Adipocyte (in vitro differentiated cells): Measurements from ENCODE around the gene CHMP1B.
"Not testable (repeated sequence)": the region's sequence is repeated elsewhere in the genome, so short reads cannot be mapped to it uniquely, and the experiment has no call there.

Source experiments
- DNase-seq: peaks from one replicate; pipeline ENCODE4 v3.0.0-alpha.2; 2015; ENCODE audit warnings: low read depth
- H3K27me3 ChIP-seq: replicated peaks from 2 replicates; pipeline ENCODE4 v1.7.0; 2013; ENCODE audit warnings: mild to moderate bottlenecking, low read length, moderate library complexity; ENCODE audit not compliant: control insufficient read depth, insufficient read depth
- H3K36me3 ChIP-seq: 2 replicates; pipeline ENCODE4 v1.7.0; 2013; ENCODE audit warnings: low read length, mild to moderate bottlenecking, moderate library complexity; ENCODE audit not compliant: control insufficient read depth, insufficient read depth, severe bottlenecking
- H3K4me1 ChIP-seq: 2 replicates; pipeline ENCODE4 v1.7.0; 2013; ENCODE audit warnings: mild to moderate bottlenecking, low read length, moderate library complexity; ENCODE audit not compliant: control insufficient read depth, insufficient read depth
- H3K4me3 ChIP-seq: 2 replicates; pipeline ENCODE4 v1.7.0; 2013; ENCODE audit warnings: mild to moderate bottlenecking, low read length, moderate library complexity
- H3K9ac ChIP-seq: 2 replicates; pipeline ENCODE4 v1.7.0; 2013; ENCODE audit warnings: mild to moderate bottlenecking, low read length, moderate library complexity
- H3K9me3 ChIP-seq: 2 replicates; pipeline ENCODE4 v1.7.0; 2013; ENCODE audit warnings: mild to moderate bottlenecking, low read length, moderate library complexity; ENCODE audit not compliant: control insufficient read depth

The CHMP1B gene

GRCh38 chr18:11842562-11842961 is 8.7 kb upstream of the CHMP1B start:
- no peaks in the 10 kb centered on the region for H3K27me3 ChIP-seq
- no peaks in the 10 kb centered on the region for H3K4me1 ChIP-seq
- H3K9ac ChIP-seq, result no peak overlapping the region
- no peak for DNase-seq
- H3K4me3 ChIP-seq, result no peak overlapping the region
- no peaks in the 10 kb centered on the region for H3K36me3 ChIP-seq
- H3K9me3 ChIP-seq, result no peaks in the 10 kb centered on the region

- Histone ChIP-seq H3K27me3 (no peaks in the 10 kb centered on the region), H3K9ac (no peak overlapping the region), H3K36me3 (no peaks in the 10 kb centered on the region), H3K4me3 (no peak overlapping the region), H3K9me3 (no peaks in the 10 kb centered on the region), H3K4me1 (peaks cover under 1% of the 10 kb centered on the region)
- DNase-seq, result no peak
Observed at GRCh38 chr18:11844436-11844835, 6.8 kb upstream of the CHMP1B start.

- H3K4me3 ChIP-seq, result no peak overlapping the region
- H3K27me3 ChIP-seq, result no peaks in the 10 kb centered on the region
- H3K4me1 ChIP-seq, result peaks cover 11% of the 10 kb centered on the region
- no peaks in the 10 kb centered on the region for H3K9me3 ChIP-seq
- no peak for DNase-seq
- H3K9ac ChIP-seq, result no peak overlapping the region
- H3K36me3 ChIP-seq, result no peaks in the 10 kb centered on the region
Observed at GRCh38 chr18:11845654-11846053, 5.6 kb upstream of the CHMP1B start.

GRCh38 chr18:11847811-11848210 is 3.4 kb upstream of the CHMP1B start:
- peaks cover 17% of the 10 kb centered on the region for H3K4me1 ChIP-seq
- no peak overlapping the region for H3K4me3 ChIP-seq
- no peaks in the 10 kb centered on the region for H3K9me3 ChIP-seq
- DNase-seq, result no peak
- no peak overlapping the region for H3K9ac ChIP-seq
- H3K27me3 ChIP-seq, result no peaks in the 10 kb centered on the region
- H3K36me3 ChIP-seq, result no peaks in the 10 kb centered on the region

- Histone ChIP-seq H3K9ac (no peak overlapping the region), H3K4me1 (peaks cover 25% of the 10 kb centered on the region), H3K36me3 (no peaks in the 10 kb centered on the region), H3K27me3 (no peaks in the 10 kb centered on the region), H3K9me3 (no peaks in the 10 kb centered on the region), H3K4me3 (peak overlapping the region; percentile 97)
- DNase-seq, result no peak
Observed at GRCh38 chr18:11849279-11849678, 1.9 kb upstream of the CHMP1B start.

GRCh38 chr18:11849841-11850634 is 1.2 kb upstream of the CHMP1B start:
- DNase-seq, result peak; percentile 93
- peak overlapping the region; percentile 97 for H3K4me3 ChIP-seq
- H3K9ac ChIP-seq, result peak overlapping the region; percentile 96
- H3K4me1 ChIP-seq, result peaks cover 25% of the 10 kb centered on the region
- H3K27me3 ChIP-seq, result no peaks in the 10 kb centered on the region
- no peaks in the 10 kb centered on the region for H3K9me3 ChIP-seq
- H3K36me3 ChIP-seq, result no peaks in the 10 kb centered on the region

- no peaks in the 10 kb centered on the region for H3K27me3 ChIP-seq
- H3K36me3 ChIP-seq, result no peaks in the 10 kb centered on the region
- peaks cover 25% of the 10 kb centered on the region for H3K4me1 ChIP-seq
- H3K9me3 ChIP-seq, result no peaks in the 10 kb centered on the region
- peak overlapping the region; percentile 96 for H3K9ac ChIP-seq
- peak; percentile 83 for DNase-seq
- H3K4me3 ChIP-seq, result peak overlapping the region; percentile 97
Observed at GRCh38 chr18:11850821-11851145, 430 bp upstream of the CHMP1B start.

GRCh38 chr18:11851806-11852337 is 659 bp downstream of the CHMP1B start:
- H3K4me3 ChIP-seq, result peak overlapping the region; percentile 97
- H3K36me3 ChIP-seq, result no peaks in the 10 kb centered on the region
- no peaks in the 10 kb centered on the region for H3K27me3 ChIP-seq
- peak overlapping the region; percentile 96 for H3K9ac ChIP-seq
- peak; percentile 64 for DNase-seq
- no peaks in the 10 kb centered on the region for H3K9me3 ChIP-seq
- peaks cover 33% of the 10 kb centered on the region for H3K4me1 ChIP-seq

- not testable (repeated sequence) for DNase-seq, H3K9me3 ChIP-seq, H3K4me3 ChIP-seq, H3K9ac ChIP-seq, H3K27me3 ChIP-seq, H3K36me3 ChIP-seq
- peaks cover 45% of the 10 kb centered on the region for H3K4me1 ChIP-seq
Observed at GRCh38 chr18:11854554-11854953, 3.3 kb downstream of the CHMP1B start.

GRCh38 chr18:11857177-11857887 is 6.1 kb downstream of the CHMP1B start:
- Histone ChIP-seq H3K27me3 (no peaks in the 10 kb centered on the region), H3K9me3 (no peaks in the 10 kb centered on the region), H3K36me3 (no peaks in the 10 kb centered on the region), H3K4me3 (peak overlapping the region; percentile 67), H3K9ac (peak overlapping the region; percentile 82), H3K4me1 (peaks cover 39% of the 10 kb centered on the region)
- peak; percentile 97 for DNase-seq

- Histone ChIP-seq H3K27me3 (no peaks in the 10 kb centered on the region), H3K9me3 (no peaks in the 10 kb centered on the region), H3K4me1 (peaks cover 29% of the 10 kb centered on the region), H3K4me3 (no peak overlapping the region), H3K9ac (no peak overlapping the region), H3K36me3 (no peaks in the 10 kb centered on the region)
- DNase-seq, result no peak
Observed at GRCh38 chr18:11859282-11859830, 8.1 kb downstream of the CHMP1B start.
